OCI-LY1 (cell line): ENCODE data around the gene TENT4A.

Source experiments
- H2AFZ ChIP-seq: fragments of 200-600 bp; sonication (generic), shearing (Covaris generic); 2 replicates; pipeline ENCODE4 v1.6.0; 2014; ENCODE audit warnings: antibody characterized with exemption, mild to moderate bottlenecking, low read length
- H3F3A ChIP-seq: fragments of 200-600 bp; sonication (generic), shearing (Covaris generic); 2 replicates; pipeline ENCODE4 v1.6.0; 2014; ENCODE audit warnings: mild to moderate bottlenecking, antibody characterized with exemption, low read length, moderate library complexity; ENCODE audit not compliant: insufficient read depth
- H3K27ac ChIP-seq: fragments of 200-600 bp; sonication (generic); 2 replicates; pipeline ENCODE4 v1.5.1; 2014; ENCODE audit warnings: low read length, mixed run types, mild to moderate bottlenecking, low read depth; ENCODE audit not compliant: poor library complexity, severe bottlenecking
- H3K27me3 ChIP-seq: fragments of 200-600 bp; sonication (generic); 2 replicates; pipeline ENCODE4 v1.6.0; 2014; ENCODE audit warnings: antibody characterized with exemption, mild to moderate bottlenecking, low read length, moderate library complexity; ENCODE audit not compliant: insufficient read depth
- H3K36me3 ChIP-seq: fragments of 200-600 bp; sonication (generic); 2 replicates; pipeline ENCODE4 v1.6.1; 2014; ENCODE audit warnings: mild to moderate bottlenecking, antibody characterized with exemption, low read length, moderate library complexity, mixed read lengths; ENCODE audit not compliant: insufficient read depth
- H3K4me1 ChIP-seq: fragments of 200-600 bp; sonication (generic); 2 replicates; pipeline ENCODE4 v1.5.1; 2014; ENCODE audit warnings: mild to moderate bottlenecking, low read length, moderate library complexity; ENCODE audit not compliant: insufficient read depth, severe bottlenecking
- H3K4me2 ChIP-seq: fragments of 200-600 bp; sonication (generic), shearing (Covaris generic); 2 replicates; pipeline ENCODE4 v1.6.1; 2014; ENCODE audit warnings: low read length
- H3K4me3 ChIP-seq: fragments of 200-600 bp; sonication (generic); 2 replicates; pipeline ENCODE4 v1.5.1; 2014; ENCODE audit warnings: low read length, low read depth, mild to moderate bottlenecking, mixed read lengths; ENCODE audit not compliant: poor library complexity, severe bottlenecking
- H3K79me2 ChIP-seq: fragments of 200-600 bp; shearing (Covaris generic); 2 replicates; pipeline ENCODE4 v1.6.1; 2016; ENCODE audit warnings: mixed run types, low read length, mixed read lengths; ENCODE audit not compliant: insufficient read depth
- H3K9ac ChIP-seq: fragments of 200-600 bp; sonication (generic), shearing (Covaris generic); 2 replicates; pipeline ENCODE4 v1.6.1; 2014; ENCODE audit warnings: mild to moderate bottlenecking, low read length, mixed read lengths
- H3K9me2 ChIP-seq: fragments of 200-600 bp; sonication (generic), shearing (Covaris generic); 2 replicates; pipeline ENCODE4 v1.6.1; 2014; ENCODE audit warnings: low read depth, mild to moderate bottlenecking, low read length, mixed read lengths
- H3K9me3 ChIP-seq: fragments of 200-600 bp; shearing (Covaris generic); 2 replicates; pipeline ENCODE4 v1.6.1; 2014; ENCODE audit warnings: low read length, mixed read lengths
- H4K20me1 ChIP-seq: fragments of 200-600 bp; sonication (generic), shearing (Covaris generic); 2 replicates; pipeline ENCODE4 v1.6.0; 2016; ENCODE audit warnings: mild to moderate bottlenecking, low read length; ENCODE audit not compliant: insufficient read depth
- EZH2 ChIP-seq: fragments of 200-600 bp; sonication (generic), shearing (Covaris generic); IDR thresholded peaks from 2 replicates; pipeline ENCODE4 v1.8.0; 2017; ENCODE audit warnings: borderline replicate concordance, mixed run types, mild to moderate bottlenecking, antibody characterized with exemption, low read length, moderate library complexity, mixed read lengths
- TF ChIP-seq, protein P1 (sequence below): fragments of 200-600 bp; sonication (generic), shearing (Covaris generic); IDR thresholded peaks from 2 replicates; pipeline ENCODE4 v1.5.1; 2017; ENCODE audit warnings: mild to moderate bottlenecking, antibody characterized with exemption, low read length, moderate library complexity, mixed read lengths

Gene TENT4A

GRCh38 chr5:6673031-6673430 lies 40.2 kb upstream of the TENT4A start:
- Histone ChIP-seq H3K9me3 (no peaks in the 10 kb centered on the region), H3F3A (no peaks in the 10 kb centered on the region), H4K20me1 (no peaks in the 10 kb centered on the region), H3K4me3 (no peak overlapping the region), H3K4me2 (no peak overlapping the region), H3K36me3 (peaks cover 15% of the 10 kb centered on the region), H3K79me2 (no peaks in the 10 kb centered on the region), H3K27me3 (no peaks in the 10 kb centered on the region), H3K27ac (no peak overlapping the region), H3K9me2 (no peaks in the 10 kb centered on the region), H3K4me1 (no peaks in the 10 kb centered on the region), H2AFZ (no peak overlapping the region), H3K9ac (no peak overlapping the region)
- TF ChIP-seq, protein P1, sequence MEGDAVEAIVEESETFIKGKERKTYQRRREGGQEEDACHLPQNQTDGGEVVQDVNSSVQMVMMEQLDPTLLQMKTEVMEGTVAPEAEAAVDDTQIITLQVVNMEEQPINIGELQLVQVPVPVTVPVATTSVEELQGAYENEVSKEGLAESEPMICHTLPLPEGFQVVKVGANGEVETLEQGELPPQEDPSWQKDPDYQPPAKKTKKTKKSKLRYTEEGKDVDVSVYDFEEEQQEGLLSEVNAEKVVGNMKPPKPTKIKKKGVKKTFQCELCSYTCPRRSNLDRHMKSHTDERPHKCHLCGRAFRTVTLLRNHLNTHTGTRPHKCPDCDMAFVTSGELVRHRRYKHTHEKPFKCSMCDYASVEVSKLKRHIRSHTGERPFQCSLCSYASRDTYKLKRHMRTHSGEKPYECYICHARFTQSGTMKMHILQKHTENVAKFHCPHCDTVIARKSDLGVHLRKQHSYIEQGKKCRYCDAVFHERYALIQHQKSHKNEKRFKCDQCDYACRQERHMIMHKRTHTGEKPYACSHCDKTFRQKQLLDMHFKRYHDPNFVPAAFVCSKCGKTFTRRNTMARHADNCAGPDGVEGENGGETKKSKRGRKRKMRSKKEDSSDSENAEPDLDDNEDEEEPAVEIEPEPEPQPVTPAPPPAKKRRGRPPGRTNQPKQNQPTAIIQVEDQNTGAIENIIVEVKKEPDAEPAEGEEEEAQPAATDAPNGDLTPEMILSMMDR = no peak
- no peak for TF ChIP-seq EZH2

DNA sequence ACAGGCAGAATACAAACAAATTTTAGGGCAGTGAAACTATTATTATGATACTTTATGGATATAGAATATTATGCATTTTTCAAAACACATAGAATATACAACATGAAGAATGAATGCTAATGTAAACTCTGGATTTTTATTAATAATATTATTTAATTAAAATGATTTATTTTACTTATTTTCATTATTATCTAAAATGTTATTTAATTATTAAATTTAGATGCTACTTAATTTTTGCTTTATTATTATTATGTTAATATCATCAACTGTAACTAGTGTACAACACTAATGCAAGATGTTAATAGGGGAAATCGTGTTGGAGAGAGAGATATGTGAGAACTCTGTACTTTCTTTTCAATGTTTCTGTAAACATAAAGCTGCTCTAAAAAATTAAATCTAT lies 39.3 kb upstream of the TENT4A start:
- Histone ChIP-seq H4K20me1 (no peaks in the 10 kb centered on the region), H3K36me3 (peaks cover 15% of the 10 kb centered on the region), H3F3A (no peaks in the 10 kb centered on the region), H3K27me3 (no peaks in the 10 kb centered on the region), H3K27ac (no peak overlapping the region), H3K4me3 (no peak overlapping the region), H3K9me3 (no peaks in the 10 kb centered on the region), H2AFZ (no peak overlapping the region), H3K4me1 (no peaks in the 10 kb centered on the region), H3K9me2 (no peaks in the 10 kb centered on the region), H3K4me2 (no peak overlapping the region), H3K9ac (no peak overlapping the region), H3K79me2 (no peaks in the 10 kb centered on the region)
- TF ChIP-seq EZH2 = no peak
- TF ChIP-seq, protein P1 = no peak

DNA sequence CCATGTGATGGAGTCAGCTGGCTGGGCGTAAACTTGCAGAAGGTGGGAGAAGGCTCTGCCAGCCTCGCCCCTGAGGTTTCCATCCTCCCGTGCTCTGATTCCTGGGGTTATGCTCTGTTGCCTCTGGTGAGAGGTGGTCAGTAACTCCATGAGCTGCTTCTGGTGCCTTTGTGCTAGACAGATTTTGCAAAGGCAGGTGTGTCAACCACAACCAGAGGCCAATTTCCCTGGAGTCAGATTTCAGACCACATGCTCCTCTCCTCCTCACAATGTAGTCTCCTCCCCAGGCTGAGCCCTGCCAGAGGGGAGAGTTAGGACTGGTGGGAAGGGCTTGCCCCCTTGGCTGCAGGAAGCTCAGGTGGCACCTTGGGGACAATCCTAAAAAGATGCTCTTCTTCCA lies 38.8 kb upstream of the TENT4A start:
- Histone ChIP-seq H2AFZ (no peak overlapping the region), H3K27me3 (no peaks in the 10 kb centered on the region), H3K9me3 (no peaks in the 10 kb centered on the region), H3K4me1 (no peaks in the 10 kb centered on the region), H3K36me3 (peaks cover 15% of the 10 kb centered on the region), H3K9me2 (no peaks in the 10 kb centered on the region), H3K9ac (no peak overlapping the region), H3K4me3 (no peak overlapping the region), H3F3A (no peaks in the 10 kb centered on the region), H4K20me1 (no peaks in the 10 kb centered on the region), H3K4me2 (no peak overlapping the region), H3K27ac (no peak overlapping the region), H3K79me2 (no peaks in the 10 kb centered on the region)
- TF ChIP-seq, protein P1 = no peak
